Neural cell (in vitro differentiated cells): ENCODE data around the gene MORN4. TPM values are rescaled to one million over a fixed set of nuclear protein-coding genes. Genes with fewer than 3 reads are reported as not detected.
"Not testable (repeated sequence)": the region's sequence is repeated elsewhere in the genome, so short reads cannot be mapped to it uniquely, and the experiment has no call there.

Experiments used
- H2AFZ ChIP-seq: fragments of 200-600, 300-800 bp; sonication (generic), shearing (Covaris generic); 2 replicates; pipeline ENCODE4 v1.6.0; 2014; ENCODE audit warnings: low read depth, mild to moderate bottlenecking, antibody characterized with exemption, low read length, moderate library complexity
- H3F3A ChIP-seq: fragments of 200-600 bp; shearing (Covaris generic); 2 replicates; pipeline ENCODE4 v1.6.1; 2016; ENCODE audit warnings: mild to moderate bottlenecking, moderate library complexity, mixed read lengths, antibody characterized with exemption, low read length; ENCODE audit not compliant: insufficient read depth, poor library complexity, severe bottlenecking
- H3K27ac ChIP-seq: fragments of 200-600, 300-800 bp; sonication (generic), shearing (Covaris generic); 2 replicates; pipeline ENCODE4 v1.5.1; 2014; ENCODE audit warnings: mild to moderate bottlenecking, low read length, moderate library complexity
- H3K27me3 ChIP-seq: fragments of 300-800, 200-600 bp; sonication (generic), shearing (Covaris generic); 2 replicates; pipeline ENCODE4 v1.6.0; 2014; ENCODE audit warnings: mild to moderate bottlenecking, low read depth, low read length, moderate library complexity; ENCODE audit not compliant: insufficient read depth
- H3K36me3 ChIP-seq: fragments of 300-800, 200-600 bp; sonication (generic), shearing (Covaris generic); 2 replicates; pipeline ENCODE4 v1.5.1; 2014; ENCODE audit warnings: mild to moderate bottlenecking, antibody characterized with exemption, low read length, moderate library complexity; ENCODE audit not compliant: insufficient read depth
- H3K4me2 ChIP-seq: fragments of 300-800, 200-600 bp; sonication (generic), shearing (Covaris generic); 2 replicates; pipeline ENCODE4 v1.6.0; 2014; ENCODE audit warnings: mild to moderate bottlenecking, low read length
- H3K4me3 ChIP-seq: fragments of 300-800, 200-600 bp; sonication (generic), shearing (Covaris generic); 2 replicates; pipeline ENCODE4 v1.5.1; 2014; ENCODE audit warnings: mild to moderate bottlenecking, low read length, moderate library complexity
- H3K79me2 ChIP-seq: fragments of 200-600 bp; shearing (Covaris generic); replicated peaks from 2 replicates; pipeline ENCODE4 v1.6.0; 2014; ENCODE audit warnings: mild to moderate bottlenecking, low read length, moderate library complexity; ENCODE audit not compliant: insufficient read depth
- H3K9ac ChIP-seq: fragments of 300-800, 200-600 bp; sonication (generic), shearing (Covaris generic); 2 replicates; pipeline ENCODE4 v1.6.1; 2016; ENCODE audit warnings: mild to moderate bottlenecking, low read length, mixed read lengths
- H3K9me2 ChIP-seq: fragments of 200-600 bp; shearing (Covaris generic); 2 replicates; pipeline ENCODE4 v1.6.1; 2016; ENCODE audit warnings: mild to moderate bottlenecking, low read length, mixed read lengths; ENCODE audit not compliant: insufficient read depth
- H3K9me3 ChIP-seq: fragments of 200-600, 300-800 bp; sonication (generic), shearing (Covaris generic); 2 replicates; pipeline ENCODE4 v1.6.1; 2016; ENCODE audit warnings: mild to moderate bottlenecking, mixed run types, low read length, moderate library complexity, mixed read lengths
- H4K20me1 ChIP-seq: fragments of 200-600 bp; shearing (Covaris generic); 2 replicates; pipeline ENCODE4 v1.6.1; 2016; ENCODE audit warnings: mild to moderate bottlenecking, mixed run types; ENCODE audit not compliant: insufficient read depth
- MXI1 ChIP-seq: fragments of 450-650 bp; conservative IDR thresholded peaks from 2 replicates; pipeline ENCODE4 v1.6.1; 2014; ENCODE audit warnings: antibody characterized with exemption, mild to moderate bottlenecking; ENCODE audit not compliant: poor library complexity, severe bottlenecking
- RAD21 ChIP-seq: fragments of 450-650 bp; conservative IDR thresholded peaks from 2 replicates; pipeline ENCODE4 v1.6.1; 2014; ENCODE audit warnings: antibody characterized with exemption, mild to moderate bottlenecking, moderate library complexity
- SMC3 ChIP-seq: fragments of 450-650 bp; conservative IDR thresholded peaks from 2 replicates; pipeline ENCODE4 v1.6.1; 2014; ENCODE audit warnings: antibody characterized with exemption, mild to moderate bottlenecking, moderate library complexity; ENCODE audit not compliant: poor library complexity
- TAF1 ChIP-seq: IDR thresholded peaks from 2 replicates; pipeline ENCODE4 v1.6.1; 2012; ENCODE audit warnings: low read depth
- polyA plus RNA-seq: library from polyadenylated mRNA; depleted of rRNA; stranded (reverse); fragments of >200 nt; gene quantifications from 2 replicates; pipeline ENCODE4 v1.2.3, GENCODE V29; 2014
- TF ChIP-seq, protein P1 (sequence below): fragments of 450-650 bp; IDR thresholded peaks from 2 replicates; pipeline ENCODE4 v1.5.1; 2014; ENCODE audit warnings: antibody characterized with exemption, mild to moderate bottlenecking, moderate library complexity; ENCODE audit not compliant: poor library complexity, severe bottlenecking

MORN4 gene
- polyA plus RNA-seq, 1 donor from 2014 or later = 64.7 TPM

DNA sequence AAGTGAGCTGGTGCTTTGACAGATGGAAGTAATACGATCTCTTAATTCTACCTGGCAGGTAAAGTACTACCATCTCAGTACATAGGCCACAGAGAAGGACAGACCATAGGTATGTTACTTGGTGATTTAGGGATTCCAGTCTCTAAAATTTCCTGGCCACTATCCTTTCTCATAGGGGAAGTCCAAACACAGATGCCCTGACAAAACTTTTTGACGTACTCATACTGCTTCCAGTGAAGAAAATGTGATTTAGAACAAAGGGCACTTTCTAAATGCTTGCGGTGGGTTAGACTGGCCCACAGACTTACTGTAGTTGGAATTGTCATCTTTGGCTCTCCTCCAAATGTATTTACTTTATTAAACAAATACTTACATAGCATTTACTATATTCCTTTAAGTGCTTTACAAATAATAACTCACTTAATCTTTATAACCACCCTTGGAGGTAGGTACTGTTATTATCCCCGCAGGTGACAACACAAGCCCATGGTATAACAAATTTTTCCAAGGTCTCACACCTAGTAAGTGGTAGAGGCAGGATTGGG lies 10.2 kb upstream of the MORN4 start:
- peaks cover 22% of the 10 kb centered on the region for H3K79me2 ChIP-seq
- no peak overlapping the region for H3K4me2 ChIP-seq
- no peak for TF ChIP-seq TAF1

DNA sequence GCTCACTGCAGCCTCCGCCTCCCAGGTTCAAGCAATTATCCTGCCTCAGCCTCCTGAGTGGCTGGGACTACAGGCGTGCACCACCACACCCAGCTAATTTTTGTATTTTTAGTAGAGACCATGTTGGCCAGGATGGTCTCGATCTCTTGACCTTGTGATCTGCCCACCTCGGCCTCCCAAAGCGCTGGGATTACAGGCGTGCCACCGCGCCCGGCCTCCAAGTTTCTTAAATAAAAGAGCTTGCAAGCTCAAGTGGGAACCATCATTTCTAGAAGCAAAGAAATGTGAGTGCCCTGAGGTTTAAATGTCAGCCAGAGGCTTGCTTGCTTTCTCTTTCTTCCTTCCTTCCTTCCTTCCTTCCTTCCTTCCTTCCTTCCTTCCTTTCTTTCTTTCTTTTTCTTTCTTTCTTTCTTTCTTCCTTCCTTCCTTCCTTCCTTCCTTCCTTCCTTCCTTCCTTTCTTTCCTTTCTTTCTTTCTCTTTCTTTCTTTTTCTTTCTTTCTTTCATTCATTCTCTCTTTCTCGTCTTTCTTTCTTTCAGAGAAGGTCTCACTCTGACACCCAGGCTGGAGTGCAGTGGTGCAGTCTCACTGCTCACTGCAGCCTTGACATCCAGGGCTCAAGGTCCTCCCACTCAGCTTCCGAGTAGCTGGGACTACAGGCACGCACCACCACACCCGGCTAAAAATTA lies 9.3 kb upstream of the MORN4 start:
- H3K27ac ChIP-seq, H3F3A ChIP-seq, H3K9ac ChIP-seq, H3K9me2 ChIP-seq, H2AFZ ChIP-seq, H4K20me1 ChIP-seq, H3K4me2 ChIP-seq, H3K4me3 ChIP-seq, H3K27me3 ChIP-seq, H3K9me3 ChIP-seq, H3K36me3 ChIP-seq: not testable (repeated sequence)
- peaks cover 22% of the 10 kb centered on the region for H3K79me2 ChIP-seq

More for the DNA sequence above, 10.2 kb upstream of the MORN4 start:
- Histone ChIP-seq H4K20me1 (no peaks in the 10 kb centered on the region), H3K9me3 (no peaks in the 10 kb centered on the region), H3K36me3 (no peaks in the 10 kb centered on the region), H2AFZ (no peak overlapping the region), H3K9ac (no peak overlapping the region), H3F3A (no peaks in the 10 kb centered on the region), H3K4me3 (no peak overlapping the region), H3K27ac (no peak overlapping the region), H3K27me3 (no peaks in the 10 kb centered on the region), H3K9me2 (no peaks in the 10 kb centered on the region)

DNA sequence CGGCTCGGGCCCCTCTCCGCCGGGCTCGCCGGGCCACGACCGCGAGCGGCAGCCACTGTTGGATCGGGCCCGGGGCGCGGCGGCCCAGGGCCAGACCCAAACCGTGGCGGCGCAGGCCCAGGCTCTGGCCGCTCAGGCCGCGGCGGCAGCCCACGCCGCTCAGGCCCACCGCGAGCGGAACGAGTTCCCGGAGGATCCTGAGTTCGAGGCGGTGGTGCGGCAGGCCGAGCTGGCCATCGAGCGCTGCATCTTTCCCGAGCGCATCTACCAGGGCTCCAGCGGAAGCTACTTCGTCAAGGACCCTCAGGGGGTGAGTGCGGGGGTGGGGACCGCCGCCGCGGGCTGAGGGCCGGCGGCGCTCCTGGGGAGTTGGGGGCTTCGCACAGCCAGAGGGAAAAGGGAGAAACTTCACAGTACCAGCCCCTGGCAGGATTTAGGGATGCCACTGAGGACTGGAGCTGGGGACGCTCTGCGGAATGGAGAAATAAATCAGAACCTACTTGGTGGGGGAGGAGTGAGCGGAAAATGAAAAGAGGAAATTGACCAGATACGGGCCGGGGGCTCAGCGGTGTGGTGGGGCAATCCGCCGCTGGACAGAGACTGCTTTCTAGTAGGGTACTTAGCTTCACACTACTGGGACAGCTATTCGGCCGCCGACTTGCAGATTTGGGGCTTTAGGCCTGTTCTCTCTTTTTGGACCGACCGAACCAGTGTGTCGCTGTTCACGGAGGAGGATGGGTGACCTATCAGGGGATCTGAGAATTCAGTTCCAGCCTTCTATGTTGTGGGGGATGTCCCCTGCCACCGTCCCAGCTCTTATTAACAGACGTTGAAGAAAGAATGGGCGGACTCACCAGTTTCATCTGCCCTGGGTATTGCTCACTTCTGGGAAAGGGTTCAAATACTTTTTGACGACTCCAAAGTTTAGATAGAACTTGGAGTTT lies 7.8 kb upstream of the MORN4 start:
- H3K9me2 ChIP-seq = no peaks in the 10 kb centered on the region
- H3K9ac ChIP-seq = peak overlapping the region; percentile 71
- no peaks in the 10 kb centered on the region for H4K20me1 ChIP-seq
- H3K27me3 ChIP-seq = no peaks in the 10 kb centered on the region
- H3K9me3 ChIP-seq = no peaks in the 10 kb centered on the region
- peak; percentile 33 for TF ChIP-seq SMC3
- TF ChIP-seq MXI1 = peak; percentile 78
- TF ChIP-seq, protein P1, sequence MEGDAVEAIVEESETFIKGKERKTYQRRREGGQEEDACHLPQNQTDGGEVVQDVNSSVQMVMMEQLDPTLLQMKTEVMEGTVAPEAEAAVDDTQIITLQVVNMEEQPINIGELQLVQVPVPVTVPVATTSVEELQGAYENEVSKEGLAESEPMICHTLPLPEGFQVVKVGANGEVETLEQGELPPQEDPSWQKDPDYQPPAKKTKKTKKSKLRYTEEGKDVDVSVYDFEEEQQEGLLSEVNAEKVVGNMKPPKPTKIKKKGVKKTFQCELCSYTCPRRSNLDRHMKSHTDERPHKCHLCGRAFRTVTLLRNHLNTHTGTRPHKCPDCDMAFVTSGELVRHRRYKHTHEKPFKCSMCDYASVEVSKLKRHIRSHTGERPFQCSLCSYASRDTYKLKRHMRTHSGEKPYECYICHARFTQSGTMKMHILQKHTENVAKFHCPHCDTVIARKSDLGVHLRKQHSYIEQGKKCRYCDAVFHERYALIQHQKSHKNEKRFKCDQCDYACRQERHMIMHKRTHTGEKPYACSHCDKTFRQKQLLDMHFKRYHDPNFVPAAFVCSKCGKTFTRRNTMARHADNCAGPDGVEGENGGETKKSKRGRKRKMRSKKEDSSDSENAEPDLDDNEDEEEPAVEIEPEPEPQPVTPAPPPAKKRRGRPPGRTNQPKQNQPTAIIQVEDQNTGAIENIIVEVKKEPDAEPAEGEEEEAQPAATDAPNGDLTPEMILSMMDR = no peak
- TF ChIP-seq RAD21 = peak; percentile 35
- peak overlapping the region; percentile 96 for H3K4me3 ChIP-seq
- peak overlapping the region; percentile 67 for H3K4me2 ChIP-seq
- H2AFZ ChIP-seq = peak overlapping the region; percentile 27
- H3K79me2 ChIP-seq = peaks cover 18% of the 10 kb centered on the region
- no peaks in the 10 kb centered on the region for H3F3A ChIP-seq
- H3K27ac ChIP-seq = peak overlapping the region; percentile 42
- H3K36me3 ChIP-seq = no peaks in the 10 kb centered on the region
